Psoas muscle (tissue), 8 donors: ENCODE data around the gene DLL3. TPM values are rescaled to one million over a fixed set of nuclear protein-coding genes. Genes with fewer than 3 reads are reported as not detected.

ENCODE experiments used
- ATAC-seq, 4 donors: fragments of 200-7000 bp; cut with Tn5 transposase; one replicate each; pipeline ENCODE4 v1.9.1; 2020; ENCODE audit warnings: moderate library complexity in 3 of 4, mild to moderate bottlenecking in 2 of 4
- DNase-seq, 2 donors: peaks; one replicate each; pipeline ENCODE4 v3.0.0-alpha.2; 2020
- H3K27ac ChIP-seq: fragments of 200-600 bp; one replicate; pipeline ENCODE4 v1.8.0; 2022
- H3K27me3 ChIP-seq, 3 donors: fragments of 200-600 bp in 1 of 3; one replicate each; pipeline versions ENCODE4 v1.6.1 to v1.8.0; 2013 to 2022; ENCODE audit warnings: low read length in 2 of 3, mild to moderate bottlenecking in 2 of 3, moderate library complexity in 1 of 3; ENCODE audit not compliant: insufficient read depth in 3 of 3
- H3K36me3 ChIP-seq, 2 donors: fragments of 200-600 bp in 1 of 2; one replicate each; pipeline versions ENCODE4 v1.6.1 to v1.8.0; 2013 to 2022; ENCODE audit warnings: low read depth in 1 of 2, mild to moderate bottlenecking in 1 of 2, moderate library complexity in 1 of 2; ENCODE audit not compliant: insufficient read depth in 1 of 2
- H3K4me1 ChIP-seq: fragments of 200-600 bp; one replicate; pipeline ENCODE4 v1.8.0; 2022
- H3K4me3 ChIP-seq: fragments of 200-600 bp; one replicate; pipeline ENCODE4 v1.8.0; 2022; ENCODE audit warnings: mild to moderate bottlenecking
- H3K9me3 ChIP-seq: fragments of 200-600 bp; one replicate; pipeline ENCODE4 v1.8.0; 2022
- CTCF ChIP-seq: fragments of 200-600 bp; IDR thresholded peaks from one replicate; pipeline ENCODE4 v1.8.0; 2022; ENCODE audit warnings: antibody characterized with exemption
- WGBS, 3 donors: extraction: QIAGEN DNeasy Blood & Tissue Kit; methylation state at CpG; one replicate each; pipeline versions ENCODE4 v1.1.6 to v1.1.7; 2013; 5-methylcytosine and 5-hydroxymethylcytosine counted together
- intact Hi-C, 2 donors: fragments of 100-400 bp; cut with DNase I; formaldehyde crosslinking; loops; one replicate each; pipeline versions ENCODE4 v1.11.0 to v1.14.2; 2022
- polyA plus RNA-seq, 3 donors: library from polyadenylated mRNA; stranded (reverse); fragments of 200-250 nt; gene quantifications; one replicate each; pipeline ENCODE4 v1.2.3, GENCODE V29; 2013
- total RNA-seq, 4 donors: library from RNA; stranded (reverse); fragmentation: NEBNext Ultra II Directional in 2 of 4; extraction: Animal tissue kit (Norgen Biotek cat#: 25700) in 2 of 4; gene quantifications; one replicate each; pipeline versions ENCODE4 v1.2.1 to v1.2.4, GENCODE V29; 2021 to 2023
- donor health status: healthy with polysubstance abuse.
- donor health status: DM: no; HTN: no; CAD: no; lungs with moderate emphysema.
- donor health status: Bipolar disorder and iron deficiency.
- donor health status: healthy.
- donor health status: DM: yes; HTN: yes; CAD: no.
- donor health status: DM: no; HTN: no; CAD: no.
- donor health status: DM: no; HTN: no; CAD: no.
- donor health status: DM: yes; HTN: yes; CAD: no.

Gene DLL3
- total and polyA plus RNA-seq, 7 donors = 0.03 to 0.14 TPM; not detected in 5

- Histone ChIP-seq H3K4me3 (peak overlapping the region; percentile 97), H3K27ac (peak overlapping the region; percentile 95), H3K9me3 (no peaks in the 10 kb centered on the region), H3K27me3 (no peaks in the 10 kb centered on the region), H3K36me3 (peaks cover 0 to 48% of the 10 kb centered on the region in 2 donors), H3K4me1 (peaks cover 10% of the 10 kb centered on the region)
- TF ChIP-seq CTCF = no peak
- ATAC-seq (no peak), DNase-seq (no peak)
- intact Hi-C loops = no loop called here
- WGBS, 3 donors = 1% methylated on average over 12 of the region's 12 CpGs
Observed at GRCh38 chr19:39481229-39481545, 17.6 kb upstream of the DLL3 start.

DNA sequence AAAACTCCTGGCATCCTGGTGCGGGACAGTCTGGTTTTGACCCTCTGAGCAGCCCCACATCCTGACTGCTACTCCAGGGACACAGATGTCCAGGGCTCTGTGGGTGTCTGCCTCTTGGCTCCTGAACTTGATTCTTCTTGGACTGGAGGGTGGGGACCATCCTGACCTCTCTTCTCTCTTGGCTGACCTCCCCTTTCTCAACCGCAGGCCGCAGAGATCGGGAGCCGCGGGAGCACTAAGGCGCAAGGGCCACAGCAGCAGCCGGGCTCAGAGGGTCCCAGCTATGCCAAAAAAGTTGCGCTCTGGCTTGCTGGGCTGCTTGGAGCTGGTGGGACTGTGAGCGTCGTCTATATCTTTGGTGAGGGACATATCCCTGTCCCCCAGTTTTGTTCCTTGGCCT lies 17.1 kb upstream of the DLL3 start:
- TF ChIP-seq CTCF = no peak
- Histone ChIP-seq H3K27me3 (no peaks in the 10 kb centered on the region), H3K4me3 (peak overlapping the region; percentile 97), H3K9me3 (no peaks in the 10 kb centered on the region), H3K27ac (no peak overlapping the region), H3K36me3 (peaks cover 0 to 49% of the 10 kb centered on the region in 2 donors), H3K4me1 (peaks cover 10% of the 10 kb centered on the region)
- no peak for DNase-seq
- WGBS, 3 donors = 61 to 62% (median 61%) methylated on average over 11 of the region's 11 CpGs
- ATAC-seq = no peak
- intact Hi-C loops = no loop called here

- peaks cover 10% of the 10 kb centered on the region for H3K4me1 ChIP-seq
- 43 to 54% (median 54%) methylated on average over 6 of the region's 6 CpGs for WGBS, 3 donors
- H3K9me3 ChIP-seq = no peaks in the 10 kb centered on the region
- intact Hi-C loops = no loop called here
- H3K27me3 ChIP-seq = no peaks in the 10 kb centered on the region
- ATAC-seq (no peak), DNase-seq (no peak)
- H3K27ac ChIP-seq = no peak overlapping the region
- no peak overlapping the region for H3K4me3 ChIP-seq
- H3K36me3 ChIP-seq = peaks cover 0 to 56% of the 10 kb centered on the region in 2 donors
- no peak for TF ChIP-seq CTCF
Observed at GRCh38 chr19:39483141-39483540, 15.6 kb upstream of the DLL3 start.

GRCh38 chr19:39489756-39490155 lies 9.0 kb upstream of the DLL3 start:
- no peak overlapping the region for H3K27ac ChIP-seq
- intact Hi-C loops = no loop called here
- WGBS, 3 donors = 70 to 72% (median 72%) methylated on average over 10 of the region's 10 CpGs
- no peak overlapping the region for H3K4me3 ChIP-seq
- H3K9me3 ChIP-seq = no peaks in the 10 kb centered on the region
- no peaks in the 10 kb centered on the region for H3K27me3 ChIP-seq
- TF ChIP-seq CTCF = no peak
- peaks cover 13 to 76% of the 10 kb centered on the region in 2 donors for H3K36me3 ChIP-seq
- no peak for DNase-seq
- no peaks in the 10 kb centered on the region for H3K4me1 ChIP-seq
- ATAC-seq = no peak

DNA sequence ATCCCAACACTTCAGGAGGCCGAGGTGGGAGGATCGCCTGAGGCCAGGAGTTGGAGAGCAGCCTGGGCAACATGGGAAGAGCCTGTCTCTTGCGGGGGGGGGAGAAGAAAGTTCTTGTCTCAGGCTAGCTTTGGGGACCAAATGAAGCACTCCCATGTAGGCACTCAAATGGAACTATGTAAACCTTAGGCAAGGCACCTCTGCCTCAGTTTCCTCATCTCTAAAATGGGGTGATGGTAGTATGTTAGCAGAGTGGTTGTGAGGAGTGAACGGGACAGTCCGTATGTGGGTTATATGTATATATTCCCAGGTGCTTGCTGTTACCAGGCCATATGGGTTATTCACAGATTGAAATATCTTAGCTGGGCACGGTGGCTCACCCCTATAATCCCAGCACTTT lies 6.5 kb upstream of the DLL3 start:
- H3K4me3 ChIP-seq = no peak overlapping the region
- WGBS, 3 donors = 89 to 93% (median 91%) methylated on average over 6 of the region's 6 CpGs
- peaks cover 0 to 14% (median 0%) of the 10 kb centered on the region in 3 donors for H3K27me3 ChIP-seq
- no peaks in the 10 kb centered on the region for H3K4me1 ChIP-seq
- no peak for TF ChIP-seq CTCF
- H3K36me3 ChIP-seq = peaks cover 13 to 52% of the 10 kb centered on the region in 2 donors
- no peak overlapping the region for H3K27ac ChIP-seq
- ATAC-seq (no peak), DNase-seq (no peak)
- intact Hi-C loops = no loop called here
- no peaks in the 10 kb centered on the region for H3K9me3 ChIP-seq
